SH-SY5Y (cell line): ENCODE results near the gene ZFP57.

Experiments
- GATA2 ChIP-seq: IDR thresholded peaks from 2 replicates; pipeline ENCODE4 v1.6.1; 2011; ENCODE audit warnings: mild to moderate bottlenecking, low read depth, low read length
- GATA3 ChIP-seq: IDR thresholded peaks from 2 replicates; pipeline ENCODE4 v1.6.1; 2011; ENCODE audit warnings: low read depth, mild to moderate bottlenecking, low read length, moderate library complexity

DNA sequence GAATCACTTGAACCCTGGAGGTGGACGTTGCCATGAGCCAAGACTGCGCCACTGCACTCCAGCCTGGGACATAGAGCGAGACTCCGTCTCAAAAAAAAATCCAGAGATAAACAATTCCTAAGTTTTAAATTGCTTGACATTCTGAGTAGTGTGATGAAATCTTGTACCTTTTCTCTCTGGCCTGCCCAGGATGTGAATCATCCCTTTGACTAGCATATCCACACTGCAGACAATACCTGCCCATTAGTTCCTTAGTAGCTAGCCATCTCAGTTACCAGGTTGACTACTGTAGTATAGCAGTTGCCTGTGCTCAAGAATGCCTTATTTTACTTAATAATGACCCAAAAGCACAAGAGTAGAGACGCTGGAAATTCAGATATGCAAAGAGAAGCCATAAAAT, 2.8 kb downstream of the ZFP57 start:
- TF ChIP-seq GATA3 (no peak), GATA2 (no peak)
